Spinal cord (tissue), 10 donors: Measurements from ENCODE around the gene CACHD1. TPM values are rescaled to one million over a fixed set of nuclear protein-coding genes. Genes with fewer than 3 reads are reported as not detected.
"Not testable (repeated sequence)": the region's sequence is repeated elsewhere in the genome, so short reads cannot be mapped to it uniquely, and the experiment has no call there.

Experiments used
- DNase-seq, 6 donors: peaks; one replicate each; pipeline versions ENCODE4 v3.0.0 to v3.0.0-alpha.2; 2013 to 2015; ENCODE audit warnings: low spot score in 6 of 6, low read depth in 4 of 6
- H3K27ac ChIP-seq: one replicate; pipeline ENCODE4 v1.5.1; 2013; ENCODE audit warnings: low read depth, low read length, control low read depth
- H3K27me3 ChIP-seq: one replicate; pipeline ENCODE4 v1.6.1; 2013; ENCODE audit warnings: low read length; ENCODE audit not compliant: control insufficient read depth, insufficient read depth
- H3K36me3 ChIP-seq: one replicate; pipeline ENCODE4 v1.6.1; 2013; ENCODE audit warnings: low read length; ENCODE audit not compliant: control insufficient read depth, insufficient read depth
- H3K4me1 ChIP-seq: one replicate; pipeline ENCODE4 v1.6.1; 2013; ENCODE audit warnings: low read length; ENCODE audit not compliant: control insufficient read depth, insufficient read depth
- H3K4me3 ChIP-seq: one replicate; pipeline ENCODE4 v1.5.1; 2013; ENCODE audit warnings: low read depth, low read length, control low read depth
- H3K9me3 ChIP-seq: one replicate; pipeline ENCODE4 v1.6.1; 2013; ENCODE audit warnings: low read length; ENCODE audit not compliant: control insufficient read depth, insufficient read depth
- WGBS: methylation state at CpG from one replicate; pipeline ENCODE4 v1.1.5; 2013; ENCODE audit warnings: missing lambda C conversion rate; ENCODE audit not compliant: insufficient coverage; 5-methylcytosine and 5-hydroxymethylcytosine counted together
- polyA plus RNA-seq, 2 donors: library from polyadenylated mRNA; unstranded; fragments of 120-200 nt; gene quantifications; one replicate each; pipeline ENCODE4 v1.2.1, GENCODE V29; 2013; ENCODE audit not compliant: insufficient read length in 2 of 2
- total RNA-seq, 2 donors: library from RNA; depleted of rRNA in 1 of 2; stranded (reverse); fragments of 120-200 nt in 1 of 2; fragments of >200 nt in 1 of 2; gene quantifications; one replicate each; pipeline versions ENCODE4 v1.2.3 to v1.2.4, GENCODE V29; 2013 to 2014
- donor health status: healthy.

CACHD1 gene
- total and polyA plus RNA-seq, 4 donors, result 30.7 to 45.0 (median 36.9) TPM

DNA sequence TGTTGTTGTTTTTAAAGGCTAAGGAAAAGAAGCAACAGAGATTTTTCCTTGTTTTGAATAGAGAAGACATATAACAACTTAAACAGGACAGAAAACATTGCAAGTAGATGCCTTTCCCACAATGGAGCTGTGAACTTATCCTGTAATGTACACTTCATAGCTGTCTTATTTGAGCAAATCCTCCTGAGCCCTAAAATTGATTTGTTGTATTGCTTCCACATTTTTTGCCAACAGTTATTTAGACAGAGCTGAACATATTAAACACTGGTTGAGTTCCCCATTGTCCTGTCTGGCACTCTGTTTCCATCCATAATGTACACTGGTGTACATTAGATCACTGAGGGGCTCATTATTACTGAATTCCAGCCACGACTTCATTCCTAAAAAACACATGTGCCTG, 32.2 kb downstream of the CACHD1 start:
- H3K36me3 ChIP-seq, result no peaks in the 10 kb centered on the region
- no peaks in the 10 kb centered on the region for H3K9me3 ChIP-seq
- no peaks in the 10 kb centered on the region for H3K27me3 ChIP-seq
- H3K4me3 ChIP-seq, result no peak overlapping the region
- no CpG with 5 or more reads among the region's 1 CpG for WGBS
- peak in 1 of 6 donors; percentile 74 for DNase-seq
- H3K27ac ChIP-seq, result no peak overlapping the region
- H3K4me1 ChIP-seq, result peaks cover 14% of the 10 kb centered on the region

GRCh38 chr1:64502931-64503330, 33.0 kb downstream of the CACHD1 start:
- Histone ChIP-seq H3K27ac (no peak overlapping the region), H3K9me3 (no peaks in the 10 kb centered on the region), H3K27me3 (no peaks in the 10 kb centered on the region), H3K4me1 (peaks cover 9% of the 10 kb centered on the region), H3K36me3 (no peaks in the 10 kb centered on the region), H3K4me3 (no peak overlapping the region)
- peak in 1 of 6 donors; percentile 56 for DNase-seq
- 50% methylated on average over 1 of the region's 2 CpGs for WGBS

DNA sequence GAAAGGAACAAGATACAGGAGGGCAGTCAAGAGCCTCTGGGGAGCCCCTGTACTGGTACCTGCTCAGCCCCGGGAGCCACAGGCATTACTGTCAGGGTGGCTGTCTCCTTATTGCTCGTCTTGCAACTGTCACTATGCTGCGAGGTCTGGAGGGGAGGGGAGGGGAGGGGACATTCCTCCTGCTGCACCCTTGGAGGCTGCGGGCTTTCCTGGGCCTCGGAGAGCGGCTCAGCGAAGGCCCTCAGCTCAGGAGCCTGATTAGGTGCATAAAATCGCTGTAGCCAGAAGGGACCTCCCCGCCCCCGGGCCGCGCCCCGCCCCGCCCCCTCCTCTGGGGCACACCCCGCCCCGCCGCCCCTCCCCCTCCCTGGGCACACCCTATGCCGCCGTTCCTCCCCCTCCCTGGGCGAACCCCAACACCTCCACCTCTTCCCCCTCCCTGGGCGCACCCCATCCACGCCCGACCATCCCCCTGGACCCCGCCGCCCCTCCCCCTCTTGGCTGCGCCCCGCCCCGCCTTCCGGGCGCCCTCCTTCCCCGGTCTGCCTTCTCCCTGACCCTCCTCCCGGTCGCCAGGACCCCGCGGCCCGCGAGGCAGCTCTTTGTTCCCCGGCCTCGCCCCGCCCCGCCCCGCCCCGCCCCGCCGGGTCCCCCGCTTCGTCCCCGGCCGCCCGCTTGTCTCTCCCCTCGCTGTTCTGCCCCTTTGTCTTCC, 35.5 kb downstream of the CACHD1 start:
- 0% methylated on average over 7 of the region's 51 CpGs for WGBS
- Histone ChIP-seq H3K27ac (no peak overlapping the region), H3K36me3 (no peaks in the 10 kb centered on the region), H3K4me1 (peaks cover 8% of the 10 kb centered on the region), H3K4me3 (peak overlapping the region; percentile 22), H3K27me3 (no peaks in the 10 kb centered on the region), H3K9me3 (no peaks in the 10 kb centered on the region)
- DNase-seq, result peak in 2 of 6 donors; percentile 57 to 72

GRCh38 chr1:64505944-64506655, 36.2 kb downstream of the CACHD1 start:
- no peak overlapping the region for H3K27ac ChIP-seq

GRCh38 chr1:64508629-64509028, 38.7 kb downstream of the CACHD1 start:
- no peak overlapping the region for H3K4me3 ChIP-seq
- 60% methylated on average over 1 of the region's 2 CpGs for WGBS
- H3K36me3 ChIP-seq, result no peaks in the 10 kb centered on the region
- H3K27ac ChIP-seq, result peak overlapping the region; percentile 3
- H3K27me3 ChIP-seq, result no peaks in the 10 kb centered on the region
- peaks cover 12% of the 10 kb centered on the region for H3K4me1 ChIP-seq
- no peaks in the 10 kb centered on the region for H3K9me3 ChIP-seq
- peak in 2 of 6 donors; percentile 63 to 75 for DNase-seq

More at GRCh38 chr1:64505944-64506655, 36.2 kb downstream of the CACHD1 start:
- DNase-seq, result peak in 2 of 6 donors; percentile 50 to 80
- H3K4me1 ChIP-seq, result peaks cover 8% of the 10 kb centered on the region
- no peaks in the 10 kb centered on the region for H3K9me3 ChIP-seq
- H3K27me3 ChIP-seq, result no peaks in the 10 kb centered on the region
- H3K4me3 ChIP-seq, result peak overlapping the region; percentile 2
- no peaks in the 10 kb centered on the region for H3K36me3 ChIP-seq
- 31% methylated on average over 10 of the region's 15 CpGs for WGBS

GRCh38 chr1:64511044-64511443, 41.1 kb downstream of the CACHD1 start:
- Histone ChIP-seq H3K27ac (no peak overlapping the region), H3K27me3 (no peaks in the 10 kb centered on the region), H3K9me3 (no peaks in the 10 kb centered on the region), H3K4me3 (no peak overlapping the region), H3K4me1 (peaks cover 7% of the 10 kb centered on the region), H3K36me3 (no peaks in the 10 kb centered on the region)
- WGBS, result no CpG with 5 or more reads among the region's 4 CpGs
- no peak for DNase-seq

DNA sequence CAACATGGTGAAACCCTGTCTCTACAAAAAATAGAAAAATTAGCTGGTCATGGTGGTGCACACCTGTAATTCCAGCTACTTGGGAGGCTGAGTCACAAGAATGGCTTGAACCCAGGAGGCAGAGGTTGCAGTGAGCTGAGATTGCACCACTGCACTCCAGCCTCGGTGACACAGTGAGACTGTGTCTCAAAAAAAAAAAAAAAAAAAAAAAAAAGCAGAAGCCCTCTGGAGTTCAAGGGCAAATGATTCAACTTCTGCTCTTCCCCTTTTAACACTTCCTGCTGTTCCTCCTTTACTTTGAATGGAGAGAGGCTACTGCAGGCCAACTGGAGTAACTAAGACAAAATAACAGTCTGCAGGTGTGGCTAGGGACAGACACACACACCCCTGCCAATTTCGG, 42.3 kb downstream of the CACHD1 start:
- not testable (repeated sequence) for H3K4me3 ChIP-seq, H3K27me3 ChIP-seq, H3K4me1 ChIP-seq, H3K36me3 ChIP-seq, H3K27ac ChIP-seq, DNase-seq, H3K9me3 ChIP-seq
- no CpG with 5 or more reads among the region's 2 CpGs for WGBS

GRCh38 chr1:64513545-64513944, 43.6 kb downstream of the CACHD1 start:
- Histone ChIP-seq H3K27me3 (no peaks in the 10 kb centered on the region), H3K4me1 (peaks cover 6% of the 10 kb centered on the region), H3K36me3 (no peaks in the 10 kb centered on the region), H3K27ac (peak overlapping the region; percentile 26), H3K9me3 (no peaks in the 10 kb centered on the region), H3K4me3 (no peak overlapping the region)
- peak in 1 of 6 donors; percentile 50 for DNase-seq

DNA sequence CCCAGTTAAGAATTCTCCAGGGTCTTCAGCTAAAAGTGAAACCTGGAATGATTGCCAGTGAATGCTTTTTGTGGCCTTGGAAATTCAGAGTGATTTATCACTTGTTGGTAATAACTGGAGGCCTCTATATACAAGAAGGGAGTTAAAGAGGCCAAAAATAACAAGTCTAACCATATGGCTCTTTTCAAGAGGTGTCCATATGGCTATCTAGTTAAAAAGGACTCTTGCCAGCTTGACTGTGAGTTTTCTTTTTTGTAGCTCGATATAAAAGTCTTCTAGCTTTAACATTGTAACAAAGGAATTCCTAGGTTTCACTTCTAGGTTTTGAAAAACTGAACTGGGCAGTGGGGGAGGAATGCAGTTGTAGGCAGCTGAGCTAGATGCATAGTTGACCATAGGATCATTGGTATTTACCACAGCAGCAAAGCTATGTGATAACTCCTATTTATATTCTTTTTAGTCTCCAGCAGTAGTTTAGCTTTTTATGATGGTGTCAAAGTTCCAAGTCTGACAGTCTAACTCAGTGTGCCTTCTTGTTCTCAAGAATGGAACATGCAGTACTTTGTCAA, 44.4 kb downstream of the CACHD1 start:
- DNase-seq, result peak in 1 of 6 donors; percentile 79
- WGBS, result no CpG with 5 or more reads among the region's 1 CpG
- Histone ChIP-seq H3K9me3 (no peaks in the 10 kb centered on the region), H3K27me3 (no peaks in the 10 kb centered on the region), H3K27ac (peak overlapping the region; percentile 26), H3K36me3 (no peaks in the 10 kb centered on the region), H3K4me3 (no peak overlapping the region), H3K4me1 (peaks cover 6% of the 10 kb centered on the region)
